Neuronal stem cell (in vitro differentiated cells): ENCODE results near the gene ZNF367.

Experiments used
- DNase-seq: peaks from one replicate; pipeline ENCODE4 v3.0.0-alpha.2; 2013; ENCODE audit warnings: low spot score
- H2AFZ ChIP-seq: one replicate; pipeline ENCODE4 v1.6.1; 2013; ENCODE audit warnings: mild to moderate bottlenecking, low read length, inconsistent platforms
- H2AK5ac ChIP-seq: 2 replicates; pipeline ENCODE4 v1.6.1; 2013; ENCODE audit warnings: low read depth, mild to moderate bottlenecking, inconsistent platforms, low read length, moderate library complexity, mixed read lengths
- H2BK120ac ChIP-seq: 2 replicates; pipeline ENCODE4 v1.6.1; 2013; ENCODE audit warnings: low read depth, mild to moderate bottlenecking, inconsistent platforms, low read length, moderate library complexity, mixed read lengths
- H2BK12ac ChIP-seq: one replicate; pipeline ENCODE4 v1.6.1; 2013; ENCODE audit warnings: low read length, inconsistent platforms
- H2BK15ac ChIP-seq: 2 replicates; pipeline ENCODE4 v1.6.1; 2013; ENCODE audit warnings: mild to moderate bottlenecking, low read length, inconsistent platforms, mixed read lengths
- H2BK5ac ChIP-seq: one replicate; pipeline ENCODE4 v1.6.1; 2013; ENCODE audit warnings: inconsistent platforms, mild to moderate bottlenecking, low read length, moderate library complexity
- H3K14ac ChIP-seq: one replicate; pipeline ENCODE4 v1.6.1; 2013; ENCODE audit warnings: low read length, inconsistent platforms
- H3K18ac ChIP-seq: 2 replicates; pipeline ENCODE4 v1.6.1; 2013; ENCODE audit warnings: low read length, inconsistent platforms
- H3K23ac ChIP-seq: 2 replicates; pipeline ENCODE4 v1.6.1; 2013; ENCODE audit warnings: low read depth, mild to moderate bottlenecking, mixed read lengths, low read length, inconsistent platforms; ENCODE audit not compliant: poor library complexity
- H3K27ac ChIP-seq: replicated peaks from 3 replicates; pipeline ENCODE4 v1.5.1; 2013; ENCODE audit warnings: low read length, inconsistent platforms
- H3K27me3 ChIP-seq, 3 experiments: 2 replicates each; pipeline ENCODE4 v1.6.1; 2013; ENCODE audit warnings: low read length in 3 of 3, mild to moderate bottlenecking in 2 of 3, inconsistent platforms in 1 of 3, low read depth in 1 of 3, mixed read lengths in 1 of 3, moderate library complexity in 1 of 3; ENCODE audit not compliant: control insufficient read depth in 3 of 3, insufficient read depth in 3 of 3
- H3K36me3 ChIP-seq, 2 donors: replicated peaks in 1 of 2; 2 replicates each; pipeline ENCODE4 v1.6.1; 2013; ENCODE audit warnings: low read length in 2 of 2; ENCODE audit not compliant: control insufficient read depth in 2 of 2, insufficient read depth in 2 of 2
- H3K4ac ChIP-seq: 2 replicates; pipeline ENCODE4 v1.6.1; 2013; ENCODE audit warnings: inconsistent platforms, mild to moderate bottlenecking, low read length, moderate library complexity
- H3K4me1 ChIP-seq, 2 donors: 1 replicate in 1 of 2; 2 replicates in 1 of 2; pipeline ENCODE4 v1.6.1; 2013; ENCODE audit warnings: low read length in 2 of 2, low read depth in 1 of 2; ENCODE audit not compliant: control insufficient read depth in 2 of 2, insufficient read depth in 1 of 2
- H3K4me2 ChIP-seq: one replicate; pipeline ENCODE4 v1.6.1; 2013; ENCODE audit warnings: mild to moderate bottlenecking, low read length, inconsistent platforms; ENCODE audit not compliant: insufficient read depth, poor library complexity, severe bottlenecking
- H3K4me3 ChIP-seq, 2 donors: 2 replicates each; pipeline ENCODE4 v1.5.1; 2013; ENCODE audit warnings: low read length in 2 of 2, mild to moderate bottlenecking in 2 of 2, inconsistent platforms in 1 of 2, moderate library complexity in 1 of 2
- H3K79me1 ChIP-seq: one replicate; pipeline ENCODE4 v1.6.1; 2013; ENCODE audit warnings: low read depth, mild to moderate bottlenecking, inconsistent platforms, low read length, moderate library complexity
- H3K9ac ChIP-seq: one replicate; pipeline ENCODE4 v1.6.1; 2013; ENCODE audit warnings: mild to moderate bottlenecking, low read depth, low read length, inconsistent platforms; ENCODE audit not compliant: poor library complexity
- H3K9me3 ChIP-seq, 2 donors: replicated peaks in 1 of 2; 2 replicates each; pipeline versions ENCODE3 to v1.6.1; 2013; ENCODE audit warnings: low read length in 2 of 2, mild to moderate bottlenecking in 2 of 2, inconsistent platforms in 1 of 2, low read depth in 1 of 2, mixed read lengths in 1 of 2, moderate library complexity in 1 of 2; ENCODE audit not compliant: control insufficient read depth in 2 of 2, insufficient read depth in 1 of 2
- H4K8ac ChIP-seq: one replicate; pipeline ENCODE4 v1.6.1; 2013; ENCODE audit warnings: low read depth, mild to moderate bottlenecking, inconsistent platforms, low read length, moderate library complexity
- H4K91ac ChIP-seq: one replicate; pipeline ENCODE4 v1.6.1; 2013; ENCODE audit warnings: low read length, low read depth, mild to moderate bottlenecking, inconsistent platforms; ENCODE audit not compliant: poor library complexity
- WGBS, 2 donors: extraction: QIAGEN DNeasy Blood & Tissue Kit; methylation state at CpG; one replicate each; pipeline ENCODE4 v1.1.7; 2013; ENCODE audit warnings: missing lambda C conversion rate in 2 of 2, mixed read lengths in 1 of 2; ENCODE audit not compliant: insufficient read length in 2 of 2, insufficient replicate concordance in 1 of 2; ENCODE audit errors: extremely low coverage in 2 of 2; 5-methylcytosine and 5-hydroxymethylcytosine counted together

The ZNF367 gene

DNA sequence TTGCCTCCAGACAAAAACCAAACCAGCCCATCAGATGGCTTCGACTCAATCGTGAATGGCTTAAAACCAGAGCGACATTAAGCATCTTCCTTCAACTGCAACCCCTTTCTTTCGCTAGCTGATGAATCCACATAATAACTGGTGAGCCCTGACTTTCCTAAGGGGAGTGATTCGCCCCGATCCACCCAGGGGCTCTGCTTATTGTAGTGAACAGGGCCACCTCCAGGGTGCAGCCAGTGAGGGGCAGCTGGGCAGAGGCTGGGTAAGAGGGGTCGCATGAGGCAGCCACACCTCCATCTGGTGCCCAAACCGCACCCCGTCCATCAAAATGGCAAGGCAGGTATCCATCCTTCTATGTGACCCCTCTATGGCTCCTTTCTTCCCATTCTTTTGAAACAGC, 72.6 kb downstream of the ZNF367 start:
- no peak overlapping the region for H3K14ac ChIP-seq
- H3K4me1 ChIP-seq, result peaks cover 5 to 13% of the 10 kb centered on the region in 2 donors
- no peak overlapping the region for H2AFZ ChIP-seq
- no CpG with 5 or more reads among the region's 9 CpGs for WGBS, 2 donors
- H3K27ac ChIP-seq, result no peak overlapping the region
- DNase-seq, result no peak
- no peak overlapping the region for H3K4ac ChIP-seq
- H3K9ac ChIP-seq, result no peak overlapping the region
- no peak overlapping the region for H2AK5ac ChIP-seq
- no peak overlapping the region for H4K8ac ChIP-seq
- H2BK15ac ChIP-seq, result no peak overlapping the region
- H2BK12ac ChIP-seq, result no peak overlapping the region
- no peaks in the 10 kb centered on the region for H3K79me1 ChIP-seq
- peak overlapping the region; percentile 79 for H3K18ac ChIP-seq
- H3K4me2 ChIP-seq, result no peak overlapping the region
- no peak overlapping the region for H2BK120ac ChIP-seq
- H2BK5ac ChIP-seq, result no peak overlapping the region
- peaks cover 1 to 8% of the 10 kb centered on the region in 2 donors for H3K36me3 ChIP-seq
- no peaks in the 10 kb centered on the region for H3K27me3 ChIP-seq
- no peak overlapping the region for H3K23ac ChIP-seq
- no peak overlapping the region for H4K91ac ChIP-seq
- peaks cover 9 to 39% of the 10 kb centered on the region in 2 donors for H3K9me3 ChIP-seq
- no peak overlapping the region for H3K4me3 ChIP-seq

DNA sequence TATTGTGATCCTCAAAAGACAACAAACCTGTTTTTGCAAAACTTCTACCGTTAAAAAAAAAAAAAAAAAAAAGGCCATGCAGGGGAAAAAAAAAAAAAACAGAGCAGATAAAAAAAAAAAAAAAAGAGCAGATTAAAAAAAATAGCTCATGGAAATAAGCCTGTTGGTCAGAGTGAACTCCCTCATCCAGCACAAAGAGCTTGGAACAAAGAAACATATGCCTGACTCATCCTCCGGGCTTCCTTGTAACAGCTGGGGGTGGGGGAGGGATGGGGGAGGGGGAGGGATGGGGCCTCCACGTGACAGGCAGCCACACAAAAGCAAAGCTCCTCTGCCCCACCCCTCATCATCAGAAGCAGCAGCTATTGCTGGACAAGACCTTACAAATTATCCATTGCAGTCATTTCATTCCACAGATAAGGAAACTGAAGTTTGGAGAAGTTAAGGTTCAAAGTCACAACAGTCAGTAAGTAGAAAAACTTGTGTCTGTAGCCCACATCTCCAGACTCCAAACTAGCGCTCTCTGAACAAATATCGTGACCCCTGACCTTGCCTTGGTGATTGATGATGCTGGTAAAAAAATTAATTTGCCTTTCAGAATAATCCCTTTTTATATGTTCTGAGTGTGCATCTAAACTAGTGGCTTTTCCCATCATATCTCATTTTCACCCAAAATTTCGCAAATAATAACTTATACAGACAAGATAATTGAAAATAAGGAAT, 73.6 kb downstream of the ZNF367 start:
- Histone ChIP-seq H3K36me3 (peaks cover 1 to 8% of the 10 kb centered on the region in 2 donors), H3K4me2 (no peak overlapping the region), H3K9me3 (peaks cover 9 to 34% of the 10 kb centered on the region in 2 donors), H3K4me1 (peaks cover 5 to 15% of the 10 kb centered on the region in 2 donors), H4K91ac (no peak overlapping the region), H2AK5ac (no peak overlapping the region), H2AFZ (peak overlapping the region; percentile 45), H3K79me1 (no peaks in the 10 kb centered on the region), H3K14ac (no peak overlapping the region), H4K8ac (no peak overlapping the region), H2BK12ac (no peak overlapping the region), H3K9ac (no peak overlapping the region), H2BK120ac (no peak overlapping the region), H2BK5ac (no peak overlapping the region), H3K4ac (no peak overlapping the region), H3K27ac (no peak overlapping the region), H3K27me3 (no peaks in the 10 kb centered on the region), H3K23ac (no peak overlapping the region), H3K4me3 (no peak overlapping the region), H3K18ac (no peak overlapping the region), H2BK15ac (no peak overlapping the region)
- WGBS, 2 donors, result no CpG with 5 or more reads among the region's 6 CpGs
- DNase-seq, result peak; percentile 5

DNA sequence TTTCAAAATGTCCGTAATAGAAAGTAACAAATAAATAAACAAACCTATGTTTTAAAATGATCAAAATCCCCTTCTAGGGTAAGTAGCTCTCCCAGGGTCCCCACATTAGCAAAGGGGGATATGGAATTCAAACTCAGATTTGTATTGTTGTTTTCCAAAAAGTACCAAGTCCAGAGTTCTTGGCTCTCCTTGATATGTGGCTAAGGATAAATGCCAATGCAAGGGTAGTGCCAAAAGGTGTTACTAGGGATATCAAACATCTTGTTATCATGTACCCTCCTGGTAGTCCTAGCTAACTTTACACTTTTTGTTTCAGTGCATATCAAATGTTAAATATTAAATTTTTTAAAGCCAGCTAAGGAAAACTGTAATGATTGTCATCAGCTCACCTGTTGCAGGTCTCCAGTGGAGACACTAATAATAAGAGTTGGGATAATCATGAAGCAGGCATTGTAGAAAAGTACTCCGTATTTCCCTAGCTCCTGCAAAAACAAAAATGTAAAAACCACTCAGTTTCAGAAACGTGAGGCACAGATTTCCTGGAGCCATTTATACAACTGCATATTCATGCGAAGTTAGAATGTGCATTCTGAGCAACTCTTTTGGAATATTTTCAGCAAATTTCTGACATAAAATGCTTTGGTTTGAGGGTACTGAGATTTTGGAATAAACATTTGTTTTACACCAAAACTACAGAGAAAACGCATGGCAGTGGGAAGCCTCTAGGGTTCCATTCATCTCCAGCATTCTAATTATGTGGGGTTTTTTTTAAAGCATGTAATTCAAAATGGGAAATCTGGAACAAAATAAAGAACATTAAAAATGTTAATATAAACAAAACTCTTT, 74.4 kb downstream of the ZNF367 start:
- Histone ChIP-seq H2BK120ac (no peak overlapping the region), H3K4me2 (no peak overlapping the region), H3K4ac (no peak overlapping the region), H3K18ac (no peak overlapping the region), H4K8ac (no peak overlapping the region), H3K9me3 (peaks cover 9 to 32% of the 10 kb centered on the region in 2 donors), H3K27ac (peak overlapping the region; percentile 48), H3K23ac (no peak overlapping the region), H2BK5ac (no peak overlapping the region), H3K79me1 (no peaks in the 10 kb centered on the region), H2BK12ac (no peak overlapping the region), H2BK15ac (no peak overlapping the region), H3K27me3 (no peaks in the 10 kb centered on the region), H3K36me3 (peaks cover 1 to 8% of the 10 kb centered on the region in 2 donors), H3K4me3 (no peak overlapping the region), H4K91ac (no peak overlapping the region), H2AFZ (peak overlapping the region; percentile 45), H3K4me1 (peaks cover 5 to 17% of the 10 kb centered on the region in 2 donors), H3K9ac (no peak overlapping the region), H3K14ac (no peak overlapping the region), H2AK5ac (no peak overlapping the region)
- WGBS, 2 donors, result no CpG with 5 or more reads among the region's 5 CpGs
- no peak for DNase-seq
